ENCODE data around the gene TMCO6.

Gene TMCO6

GRCh38 chr5:140674211-140674610 is 35.0 kb downstream of the TMCO6 start:
- DNase-seq: no peak

DNA sequence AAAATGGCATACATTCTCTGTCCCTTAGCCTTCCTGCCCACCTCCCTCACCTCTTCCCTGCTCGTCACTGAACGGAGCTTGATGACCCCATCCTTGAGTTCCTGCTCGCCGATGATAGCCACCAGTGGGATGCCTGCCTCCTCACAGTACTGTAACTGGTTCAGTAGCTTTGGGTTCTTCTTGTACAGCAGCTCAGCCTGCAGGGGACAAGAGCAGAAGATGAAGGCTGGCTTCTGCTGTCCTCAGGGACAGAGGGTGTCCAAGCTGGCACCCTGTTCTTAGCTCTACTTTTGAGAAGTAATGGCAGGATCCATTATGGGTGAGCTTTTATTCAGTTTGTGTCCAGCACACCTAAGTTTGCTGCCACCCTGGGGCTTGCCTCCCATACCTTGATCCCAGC is 35.4 kb downstream of the TMCO6 start:
- DNase-seq: no peak

DNA sequence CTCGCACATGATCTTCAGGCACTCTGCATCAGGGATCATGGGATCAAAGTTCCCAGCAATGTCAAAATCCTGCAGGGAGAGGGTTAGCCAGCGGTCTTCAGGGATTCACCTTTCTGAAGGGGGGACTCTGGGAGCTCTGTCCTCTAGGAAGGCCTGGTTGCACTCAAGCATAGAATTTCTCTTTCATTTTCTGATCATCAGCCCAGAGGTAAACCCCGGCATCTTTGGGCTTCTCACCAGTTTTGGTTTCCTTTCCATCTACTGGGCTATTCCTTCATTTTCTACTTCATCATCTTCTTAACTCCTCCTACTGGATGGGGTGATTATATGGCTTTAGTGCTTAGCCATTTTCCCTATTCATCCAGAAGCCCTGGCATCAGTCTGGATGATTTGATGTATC is 38.7 kb downstream of the TMCO6 start:
- DNase-seq: no peak

DNA sequence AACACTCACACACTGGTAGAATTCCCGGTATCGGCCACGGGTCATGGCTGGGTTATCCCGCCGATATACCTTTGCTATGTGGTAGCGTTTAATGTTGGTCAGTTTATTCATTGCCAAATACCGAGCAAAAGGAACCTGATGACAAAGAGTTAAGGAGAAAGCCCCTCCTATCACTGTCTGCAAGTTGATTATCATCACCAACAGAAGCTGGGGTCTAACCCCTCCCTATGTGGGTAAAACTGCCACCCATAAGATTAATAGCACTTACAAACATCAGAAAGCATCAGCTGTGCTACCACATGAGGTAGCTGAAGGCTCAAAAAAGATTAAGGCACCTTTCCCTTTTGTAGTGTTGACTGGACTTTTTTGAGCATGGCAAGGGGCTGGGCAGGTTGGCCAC is 39.7 kb downstream of the TMCO6 start:
- no peak for DNase-seq

DNA sequence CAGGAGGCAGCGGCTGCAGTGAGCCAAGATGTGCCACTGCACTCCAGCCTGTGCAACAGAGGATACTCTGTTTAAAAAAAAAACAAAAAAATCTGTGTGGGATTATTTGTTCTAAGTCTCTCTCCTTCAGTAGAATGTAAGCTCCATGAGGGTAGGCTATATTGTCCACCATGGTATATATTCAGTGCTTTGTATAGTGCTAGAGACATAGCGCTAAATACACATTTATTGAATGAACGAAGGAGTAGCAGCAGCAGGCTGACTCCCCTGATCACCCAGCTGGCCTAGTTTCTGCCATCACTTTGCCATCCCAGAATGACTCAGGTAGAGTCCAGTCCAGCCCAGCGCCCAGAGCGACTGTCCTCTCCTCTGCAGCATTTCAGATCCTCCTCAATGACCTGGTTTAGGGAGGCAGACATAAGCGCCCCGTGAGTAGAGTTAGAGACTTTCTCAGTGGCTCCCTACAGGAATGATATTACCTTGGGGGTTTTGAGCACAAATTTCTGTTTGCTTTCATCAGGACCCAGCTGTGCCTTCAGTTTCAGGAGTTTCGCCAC is 51.2 kb downstream of the TMCO6 start:
- DNase-seq: no peak

GRCh38 chr5:140690941-140691924 is 52.0 kb downstream of the TMCO6 start, which contains the start of the genes HARS1 and HARS2:
HARS1 (minus strand) TSS chr5:140691370; CDS start chr5:140691304, 66 bp downstream.
HARS2 (plus strand) TSS chr5:140691455; CDS start chr5:140691649, 194 bp downstream.
- DNase-seq: peak; percentile 97

DNA sequence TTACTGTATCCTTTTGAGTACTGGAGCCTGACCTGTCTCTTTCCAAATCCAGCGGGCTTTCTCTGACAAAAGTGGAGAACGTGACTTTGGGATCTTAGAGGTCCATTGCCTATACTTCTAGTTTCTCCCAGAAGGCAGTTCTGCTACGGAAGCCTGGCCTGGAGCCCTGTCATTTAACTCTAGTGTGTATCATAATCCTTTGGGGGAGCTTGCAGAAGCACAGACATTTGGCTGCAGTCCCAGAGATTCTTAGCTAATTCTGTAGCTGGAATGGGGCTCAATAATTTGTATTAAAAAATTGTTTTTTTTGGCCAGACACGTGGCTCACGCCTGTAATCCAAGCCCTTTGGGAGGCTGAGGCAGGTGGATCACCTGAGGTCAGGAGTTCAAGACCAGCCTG is 55.0 kb downstream of the TMCO6 start:
- no peak for DNase-seq

Data from fibroblast of skin of back (primary cell).